ENCODE data around the gene CACNA1F. TPM values are rescaled to one million over a fixed set of nuclear protein-coding genes. Genes with fewer than 3 reads are reported as not detected.

Gene CACNA1F
- total RNA-seq, 4 donors from 2014 or later = 0.21 to 0.40 (median 0.29) TPM; not detected in 1

DNA sequence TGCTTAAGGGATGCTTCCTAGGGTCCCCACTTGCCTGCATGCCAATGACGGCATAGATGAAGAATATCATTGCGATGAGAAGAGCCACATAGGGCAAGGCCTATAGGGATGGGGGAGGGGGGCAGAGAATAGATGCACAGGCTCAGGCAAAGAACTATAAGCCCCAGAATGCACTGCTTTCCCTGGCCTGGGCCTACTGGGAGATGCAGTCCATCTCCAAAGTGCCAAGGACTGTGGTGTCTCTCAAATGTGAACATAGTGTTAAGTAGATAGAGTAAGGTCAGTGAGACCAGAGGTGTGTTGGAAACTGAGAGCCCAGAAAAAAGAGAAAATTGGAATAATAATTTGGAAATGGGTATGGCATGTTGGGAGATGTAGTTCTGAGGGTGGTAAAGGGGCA, 20.9 kb downstream of the CACNA1F start:
- Histone ChIP-seq H3K9me3 (no peaks in the 10 kb centered on the region), H3K4me1 (no peaks in the 10 kb centered on the region), H3K4me3 (no peak overlapping the region), H3K27ac (no peak overlapping the region), H3K36me3 (no peaks in the 10 kb centered on the region), H3K27me3 (peaks cover 4% of the 10 kb centered on the region)
- DNase-seq (ENCODE audit: low spot score in 2 of 2) = no peak
- no peak for TF ChIP-seq POLR2AphosphoS5 (IDR thresholded peaks at IDR 0.05)
- TF ChIP-seq EP300 (IDR thresholded peaks at IDR 0.05) = no peak
- TF ChIP-seq POLR2A (IDR thresholded peaks at IDR 0.05) = no peak
- TF ChIP-seq, protein P1, sequence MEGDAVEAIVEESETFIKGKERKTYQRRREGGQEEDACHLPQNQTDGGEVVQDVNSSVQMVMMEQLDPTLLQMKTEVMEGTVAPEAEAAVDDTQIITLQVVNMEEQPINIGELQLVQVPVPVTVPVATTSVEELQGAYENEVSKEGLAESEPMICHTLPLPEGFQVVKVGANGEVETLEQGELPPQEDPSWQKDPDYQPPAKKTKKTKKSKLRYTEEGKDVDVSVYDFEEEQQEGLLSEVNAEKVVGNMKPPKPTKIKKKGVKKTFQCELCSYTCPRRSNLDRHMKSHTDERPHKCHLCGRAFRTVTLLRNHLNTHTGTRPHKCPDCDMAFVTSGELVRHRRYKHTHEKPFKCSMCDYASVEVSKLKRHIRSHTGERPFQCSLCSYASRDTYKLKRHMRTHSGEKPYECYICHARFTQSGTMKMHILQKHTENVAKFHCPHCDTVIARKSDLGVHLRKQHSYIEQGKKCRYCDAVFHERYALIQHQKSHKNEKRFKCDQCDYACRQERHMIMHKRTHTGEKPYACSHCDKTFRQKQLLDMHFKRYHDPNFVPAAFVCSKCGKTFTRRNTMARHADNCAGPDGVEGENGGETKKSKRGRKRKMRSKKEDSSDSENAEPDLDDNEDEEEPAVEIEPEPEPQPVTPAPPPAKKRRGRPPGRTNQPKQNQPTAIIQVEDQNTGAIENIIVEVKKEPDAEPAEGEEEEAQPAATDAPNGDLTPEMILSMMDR (IDR thresholded peaks at IDR 0.05) = no peak
- WGBS = 92% methylated on average over 2 of the region's 2 CpGs

DNA sequence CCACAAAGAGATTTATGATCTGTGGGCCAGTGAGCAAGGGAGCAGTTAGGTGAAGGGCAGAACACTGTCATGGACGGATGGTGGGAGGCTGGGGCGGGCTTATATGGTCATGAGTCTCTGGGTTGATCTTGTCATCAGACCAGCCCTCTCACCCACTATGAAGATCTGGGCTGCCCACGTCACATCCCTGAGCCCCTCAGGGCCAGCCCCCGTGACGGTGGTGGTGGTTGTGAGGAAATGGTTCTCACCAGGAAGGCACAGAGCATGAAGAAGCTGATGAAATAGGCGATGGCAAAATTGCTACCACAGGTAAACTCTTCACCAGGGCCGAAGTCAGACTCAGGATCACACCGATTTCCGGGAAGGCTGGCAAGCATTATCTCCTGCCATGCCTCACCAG, 22.1 kb downstream of the CACNA1F start:
- no peaks in the 10 kb centered on the region for H3K4me1 ChIP-seq
- TF ChIP-seq EP300 (IDR thresholded peaks at IDR 0.05) (no peak), POLR2AphosphoS5 (IDR thresholded peaks at IDR 0.05) (no peak)
- DNase-seq (ENCODE audit: low spot score in 2 of 2) = no peak
- no peak overlapping the region for H3K4me3 ChIP-seq
- peaks cover 4% of the 10 kb centered on the region for H3K27me3 ChIP-seq
- H3K36me3 ChIP-seq = no peaks in the 10 kb centered on the region
- H3K9me3 ChIP-seq = no peaks in the 10 kb centered on the region
- 83% methylated on average over 9 of the region's 9 CpGs for WGBS
- H3K27ac ChIP-seq = no peak overlapping the region

DNA sequence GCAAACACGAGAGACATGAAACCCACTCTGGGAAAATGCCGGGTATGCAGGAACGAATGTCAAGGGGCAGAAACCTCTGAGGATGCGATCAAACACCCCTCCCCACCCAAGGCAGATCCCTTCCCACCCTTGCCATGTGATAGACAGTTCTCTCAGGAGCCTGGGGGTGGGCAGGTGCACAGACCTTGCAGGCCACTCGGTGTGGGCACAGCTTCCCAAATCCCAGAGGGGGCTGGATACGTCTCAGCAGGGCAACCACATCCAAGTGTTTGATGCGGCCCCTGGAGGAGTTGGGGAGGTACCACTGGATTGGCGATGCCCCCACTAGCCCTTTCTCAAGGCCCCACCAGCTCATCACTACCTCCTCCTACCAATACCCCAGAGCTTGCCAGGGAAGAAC, 22.7 kb downstream of the CACNA1F start:
- no peak overlapping the region for H3K4me3 ChIP-seq
- TF ChIP-seq POLR2A (IDR thresholded peaks at IDR 0.05) (no peak), EP300 (IDR thresholded peaks at IDR 0.05) (no peak), POLR2AphosphoS5 (IDR thresholded peaks at IDR 0.05) (no peak)
- TF ChIP-seq, protein P1 (IDR thresholded peaks at IDR 0.05) = no peak
- H3K9me3 ChIP-seq = no peaks in the 10 kb centered on the region
- H3K36me3 ChIP-seq = no peaks in the 10 kb centered on the region
- DNase-seq (ENCODE audit: low spot score in 2 of 2) = no peak
- H3K27me3 ChIP-seq = peaks cover 4% of the 10 kb centered on the region
- 59% methylated on average over 4 of the region's 8 CpGs for WGBS
- no peak overlapping the region for H3K27ac ChIP-seq
- no peaks in the 10 kb centered on the region for H3K4me1 ChIP-seq

DNA sequence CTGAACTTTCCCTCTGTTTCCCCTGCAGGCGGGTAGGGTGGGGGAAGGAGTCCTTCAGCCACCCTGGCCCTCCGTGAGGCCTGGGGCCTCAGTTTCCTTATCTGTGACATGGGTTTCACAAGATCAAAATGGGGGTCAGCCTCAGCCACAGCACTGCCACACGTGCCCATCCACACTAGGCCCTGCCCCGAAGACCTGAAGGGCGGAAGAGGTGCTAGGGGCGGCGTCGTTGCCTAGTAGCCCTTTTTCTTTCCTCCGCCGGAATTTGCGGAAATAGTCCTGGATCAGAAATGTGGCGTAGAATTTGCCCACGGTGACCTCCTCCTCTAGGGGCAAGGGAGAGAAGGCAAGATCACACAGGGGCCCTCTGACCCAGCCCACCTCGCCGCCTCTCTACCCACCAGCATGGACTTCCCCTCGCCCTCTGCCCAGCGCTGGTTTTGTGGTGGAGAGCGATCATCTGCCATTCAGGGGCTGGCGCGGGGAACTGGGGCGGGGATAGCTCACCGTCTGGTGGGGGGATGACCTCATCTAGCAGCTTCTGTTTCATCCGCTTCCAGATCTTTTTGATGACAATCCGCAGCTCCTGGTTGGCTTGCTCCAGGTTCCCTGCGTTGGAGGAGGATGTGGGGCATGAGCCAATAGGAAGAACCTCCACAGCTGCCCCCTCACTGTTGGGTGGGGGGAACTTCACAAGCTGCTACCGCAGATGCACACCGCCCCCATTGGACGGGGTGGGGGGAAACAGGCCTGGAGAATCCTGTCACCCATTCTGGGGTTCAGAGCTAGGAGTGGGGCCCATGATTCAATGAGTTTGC, 23.5 kb downstream of the CACNA1F start:
- no peak overlapping the region for H3K27ac ChIP-seq
- H3K27me3 ChIP-seq = peaks cover 4% of the 10 kb centered on the region
- no peaks in the 10 kb centered on the region for H3K9me3 ChIP-seq
- H3K36me3 ChIP-seq = no peaks in the 10 kb centered on the region
- DNase-seq (ENCODE audit: low spot score in 2 of 2) = no peak
- H3K4me1 ChIP-seq = no peaks in the 10 kb centered on the region
- no peak overlapping the region for H3K4me3 ChIP-seq
- 37% methylated on average over 20 of the region's 28 CpGs for WGBS
- TF ChIP-seq POLR2A (IDR thresholded peaks at IDR 0.05) = no peak
- no peak for TF ChIP-seq POLR2AphosphoS5 (IDR thresholded peaks at IDR 0.05)
- TF ChIP-seq EP300 (IDR thresholded peaks at IDR 0.05) = no peak
- TF ChIP-seq, protein P1 (IDR thresholded peaks at IDR 0.05) = no peak

DNA sequence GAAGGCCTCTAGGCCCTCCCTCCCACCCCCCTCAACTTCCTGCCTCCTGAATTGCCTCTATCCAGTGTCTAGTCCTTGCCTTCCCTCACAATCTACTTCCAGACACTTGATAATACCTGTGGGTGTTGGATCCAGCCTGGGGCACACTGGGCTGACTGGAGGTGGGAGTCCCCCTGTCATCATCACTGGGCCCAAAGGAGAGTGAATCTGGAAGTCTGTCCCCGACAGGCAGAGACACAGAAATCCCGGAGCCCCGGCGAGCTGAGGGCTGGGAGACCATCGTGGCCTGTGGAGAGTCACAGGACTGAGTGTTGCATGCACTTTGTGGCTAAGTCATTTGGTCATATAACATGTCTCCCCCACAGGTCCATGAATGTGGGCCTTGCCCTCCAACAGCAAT, 24.7 kb downstream of the CACNA1F start:
- TF ChIP-seq POLR2AphosphoS5 (IDR thresholded peaks at IDR 0.05) = no peak
- no peak for TF ChIP-seq EP300 (IDR thresholded peaks at IDR 0.05)
- TF ChIP-seq, protein P1 (IDR thresholded peaks at IDR 0.05) = no peak
- no peak for TF ChIP-seq POLR2A (IDR thresholded peaks at IDR 0.05)
- DNase-seq (ENCODE audit: low spot score in 2 of 2) = no peak
- H3K27ac ChIP-seq = no peak overlapping the region
- H3K9me3 ChIP-seq = no peaks in the 10 kb centered on the region
- 91% methylated on average over 5 of the region's 5 CpGs for WGBS
- no peak overlapping the region for H3K4me3 ChIP-seq
- no peaks in the 10 kb centered on the region for H3K36me3 ChIP-seq
- H3K4me1 ChIP-seq = no peaks in the 10 kb centered on the region
- peaks cover 4% of the 10 kb centered on the region for H3K27me3 ChIP-seq

Data from suprapubic skin (tissue), 4 donors.